ENCODE data around the gene SLC22A1.
"Not testable (repeated sequence)": the region's sequence is repeated elsewhere in the genome, so short reads cannot be mapped to it uniquely, and the experiment has no call there.

The SLC22A1 gene

GRCh38 chr6:160093061-160093460 lies 28.6 kb upstream of the SLC22A1 start:
- no peak for DNase-seq

- DNase-seq: no peak
These were observed 27.7 kb upstream of the SLC22A1 start for GRCh38 chr6:160093946-160094345.

- no peak for DNase-seq
These were observed 26.3 kb upstream of the SLC22A1 start for GRCh38 chr6:160095146-160095845.

- no peak for DNase-seq
These were observed 20.1 kb upstream of the SLC22A1 start for GRCh38 chr6:160101277-160102205.

GRCh38 chr6:160102399-160102798 lies 19.2 kb upstream of the SLC22A1 start:
- no peak for DNase-seq

GRCh38 chr6:160102956-160103824 lies 18.4 kb upstream of the SLC22A1 start:
- no peak for DNase-seq

- DNase-seq: no peak
These were observed 17.9 kb upstream of the SLC22A1 start for GRCh38 chr6:160103825-160104100.

- no peak for DNase-seq
These were observed 16.6 kb upstream of the SLC22A1 start for GRCh38 chr6:160104821-160105517.

- no peak for DNase-seq
These were observed 15.6 kb upstream of the SLC22A1 start for GRCh38 chr6:160106010-160106409.

- DNase-seq: no peak
These were observed 14.9 kb upstream of the SLC22A1 start for GRCh38 chr6:160106701-160107100.

GRCh38 chr6:160108077-160108476 lies 13.5 kb upstream of the SLC22A1 start:
- no peak for DNase-seq

- DNase-seq: no peak
These were observed 11.0 kb upstream of the SLC22A1 start for GRCh38 chr6:160110586-160111123.

GRCh38 chr6:160111806-160112205 lies 9.8 kb upstream of the SLC22A1 start:
- DNase-seq: no peak

GRCh38 chr6:160112628-160113299 lies 8.9 kb upstream of the SLC22A1 start:
- DNase-seq: no peak

GRCh38 chr6:160114536-160114935 lies 7.1 kb upstream of the SLC22A1 start:
- not testable (repeated sequence) for DNase-seq

GRCh38 chr6:160115421-160115820 lies 6.2 kb upstream of the SLC22A1 start:
- DNase-seq: no peak

GRCh38 chr6:160116411-160116810 lies 5.2 kb upstream of the SLC22A1 start:
- DNase-seq: no peak

- no peak for DNase-seq
These were observed 4.5 kb upstream of the SLC22A1 start for GRCh38 chr6:160117137-160117536.

GRCh38 chr6:160118620-160119229 lies 2.9 kb upstream of the SLC22A1 start:
- no peak for DNase-seq

- no peak for DNase-seq
These were observed 1.5 kb upstream of the SLC22A1 start for GRCh38 chr6:160120087-160120486.
